Glutamatergic neuron (in vitro differentiated cells): ENCODE results near the gene AIF1L. TPM values are rescaled to one million over a fixed set of nuclear protein-coding genes. Genes with fewer than 3 reads are reported as not detected.
"Not testable (repeated sequence)": the region's sequence is repeated elsewhere in the genome, so short reads cannot be mapped to it uniquely, and the experiment has no call there.

Experiments used
- DNase-seq: peaks from one replicate; pipeline ENCODE4 v3.0.0; 2022
- H3K27ac Mint-ChIP-seq: one replicate; pipeline ENCODE4 v1.8.0; 2020; ENCODE audit warnings: mild to moderate bottlenecking, mixed read lengths, inconsistent platforms; ENCODE audit not compliant: unreplicated experiment
- H3K27me3 Mint-ChIP-seq: one replicate; pipeline ENCODE4 v1.8.0; 2020; ENCODE audit warnings: mild to moderate bottlenecking, moderate library complexity, mixed read lengths, inconsistent platforms; ENCODE audit not compliant: unreplicated experiment
- H3K36me3 Mint-ChIP-seq: one replicate; pipeline ENCODE4 v1.8.0; 2020; ENCODE audit warnings: mild to moderate bottlenecking, mixed read lengths, inconsistent platforms; ENCODE audit not compliant: unreplicated experiment
- H3K4me1 Mint-ChIP-seq: one replicate; pipeline ENCODE4 v1.8.0; 2020; ENCODE audit warnings: mild to moderate bottlenecking, low read depth, mixed read lengths, inconsistent platforms; ENCODE audit not compliant: unreplicated experiment
- H3K4me3 Mint-ChIP-seq: one replicate; pipeline ENCODE4 v1.8.0; 2020; ENCODE audit warnings: mild to moderate bottlenecking, mixed read lengths, inconsistent platforms; ENCODE audit not compliant: unreplicated experiment
- H3K9me3 Mint-ChIP-seq: one replicate; pipeline ENCODE4 v1.8.0; 2020; ENCODE audit warnings: mild to moderate bottlenecking, moderate library complexity, mixed read lengths, inconsistent platforms; ENCODE audit not compliant: unreplicated experiment
- CTCF ChIP-seq: fragments of 200-600 bp; sonication (generic); IDR thresholded peaks from one replicate; pipeline ENCODE4 v1.5.0; 2021; ENCODE audit not compliant: partially characterized antibody, unreplicated experiment
- total RNA-seq: library from RNA; stranded (reverse); fragmentation: NEBNext Ultra II Directional; extraction: Animal tissue kit (Norgen Biotek cat#: 25700); gene quantifications from one replicate; pipeline ENCODE4 v1.2.1, GENCODE V29; 2021; ENCODE audit not compliant: unreplicated experiment

The AIF1L gene
- total RNA-seq, 1 donor from 2014 or later, result 16.7 TPM

- no peak for TF ChIP-seq CTCF
- Mint-ChIP-seq H3K36me3 (no peaks in the 10 kb centered on the region), H3K4me1 (no peaks in the 10 kb centered on the region), H3K27ac (no peak overlapping the region), H3K4me3 (no peak overlapping the region), H3K27me3 (peaks cover 2% of the 10 kb centered on the region), H3K9me3 (peaks cover 2% of the 10 kb centered on the region)
- no peak for DNase-seq
Measured at GRCh38 chr9:131148966-131149687, 52.8 kb downstream of the AIF1L start.

GRCh38 chr9:131149688-131150053, 53.3 kb downstream of the AIF1L start:
- Mint-ChIP-seq H3K27me3 (peaks cover 2% of the 10 kb centered on the region), H3K4me3 (no peak overlapping the region), H3K36me3 (peaks cover 2% of the 10 kb centered on the region), H3K9me3 (peaks cover 2% of the 10 kb centered on the region), H3K27ac (no peak overlapping the region), H3K4me1 (no peaks in the 10 kb centered on the region)
- no peak for DNase-seq
- no peak for TF ChIP-seq CTCF

- DNase-seq, result no peak
- H3K36me3 Mint-ChIP-seq, result peaks cover 6% of the 10 kb centered on the region
- H3K9me3 Mint-ChIP-seq, result peaks cover 2% of the 10 kb centered on the region
- H3K4me3 Mint-ChIP-seq, result no peak overlapping the region
- H3K27ac Mint-ChIP-seq, result no peak overlapping the region
- TF ChIP-seq CTCF, result no peak
- no peaks in the 10 kb centered on the region for H3K4me1 Mint-ChIP-seq
- H3K27me3 Mint-ChIP-seq, result peaks cover 2% of the 10 kb centered on the region
Measured at GRCh38 chr9:131153595-131153994, 57.3 kb downstream of the AIF1L start.

- DNase-seq, H3K27ac Mint-ChIP-seq, H3K4me3 Mint-ChIP-seq, H3K27me3 Mint-ChIP-seq, H3K36me3 Mint-ChIP-seq, H3K9me3 Mint-ChIP-seq, H3K4me1 Mint-ChIP-seq: not testable (repeated sequence)
Measured at GRCh38 chr9:131158673-131159072, 62.3 kb downstream of the AIF1L start.

- DNase-seq, result no peak
- TF ChIP-seq CTCF, result no peak
- peak overlapping the region; percentile 8 for H3K27ac Mint-ChIP-seq
- H3K4me3 Mint-ChIP-seq, result no peak overlapping the region
- H3K4me1 Mint-ChIP-seq, result no peaks in the 10 kb centered on the region
- H3K36me3 Mint-ChIP-seq, result no peaks in the 10 kb centered on the region
- peaks cover 2% of the 10 kb centered on the region for H3K27me3 Mint-ChIP-seq
- no peaks in the 10 kb centered on the region for H3K9me3 Mint-ChIP-seq
Measured at GRCh38 chr9:131160416-131161112, 64.2 kb downstream of the AIF1L start.
